Stimulated activated CD4-positive, alpha-beta T cell treated with anti-CD3 and anti-CD28 coated beads, Interleukin-1b, Interleukin-23, amount 100 ng/mL, for 1 hour (primary cell): Measurements from ENCODE around the gene CDKN2AIP.

Experiments
- DNase-seq, 2 donors: peaks; one replicate each; pipeline ENCODE4 v3.0.0-alpha.2; 2020; ENCODE audit warnings: low read depth in 2 of 2

Gene CDKN2AIP

GRCh38 chr4:183495184-183495583 is 50.7 kb downstream of the CDKN2AIP start:
- no peak for DNase-seq
